Esophagus muscularis mucosa (tissue), 3 donors: Measurements from ENCODE around the gene ROBO2.

Experiments
- POLR2AphosphoS5 ChIP-seq, 2 donors: sonication (generic); formaldehyde crosslinking; IDR thresholded peaks; one replicate each; pipeline ENCODE4 v1.6.1; 2017; ENCODE audit warnings: antibody characterized with exemption in 2 of 2
- TF ChIP-seq, protein P1 (sequence below), 3 experiments: fragments of 200-600 bp in 2 of 3; fragments of 450-650 bp in 1 of 3; sonication (generic) in 2 of 3; IDR thresholded peaks; one replicate each; pipeline ENCODE4 v1.5.1; 2017 to 2019; ENCODE audit warnings: antibody characterized with exemption in 3 of 3, mild to moderate bottlenecking in 2 of 3, moderate library complexity in 1 of 3

- TF ChIP-seq, protein P1, sequence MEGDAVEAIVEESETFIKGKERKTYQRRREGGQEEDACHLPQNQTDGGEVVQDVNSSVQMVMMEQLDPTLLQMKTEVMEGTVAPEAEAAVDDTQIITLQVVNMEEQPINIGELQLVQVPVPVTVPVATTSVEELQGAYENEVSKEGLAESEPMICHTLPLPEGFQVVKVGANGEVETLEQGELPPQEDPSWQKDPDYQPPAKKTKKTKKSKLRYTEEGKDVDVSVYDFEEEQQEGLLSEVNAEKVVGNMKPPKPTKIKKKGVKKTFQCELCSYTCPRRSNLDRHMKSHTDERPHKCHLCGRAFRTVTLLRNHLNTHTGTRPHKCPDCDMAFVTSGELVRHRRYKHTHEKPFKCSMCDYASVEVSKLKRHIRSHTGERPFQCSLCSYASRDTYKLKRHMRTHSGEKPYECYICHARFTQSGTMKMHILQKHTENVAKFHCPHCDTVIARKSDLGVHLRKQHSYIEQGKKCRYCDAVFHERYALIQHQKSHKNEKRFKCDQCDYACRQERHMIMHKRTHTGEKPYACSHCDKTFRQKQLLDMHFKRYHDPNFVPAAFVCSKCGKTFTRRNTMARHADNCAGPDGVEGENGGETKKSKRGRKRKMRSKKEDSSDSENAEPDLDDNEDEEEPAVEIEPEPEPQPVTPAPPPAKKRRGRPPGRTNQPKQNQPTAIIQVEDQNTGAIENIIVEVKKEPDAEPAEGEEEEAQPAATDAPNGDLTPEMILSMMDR (IDR thresholded peaks at IDR 0.05), result no peak
- TF ChIP-seq POLR2AphosphoS5 (IDR thresholded peaks at IDR 0.05), result no peak
These were observed 583.6 kb downstream of the ROBO2 start for GRCh38 chr3:77623500-77623899.
